IPS-18c (cell line): ENCODE results near the gene MTOR.
"Not testable (repeated sequence)": the region's sequence is repeated elsewhere in the genome, so short reads cannot be mapped to it uniquely, and the experiment has no call there.

Experiments used
- H3K4me3 ChIP-seq: 2 replicates; pipeline ENCODE4 v1.7.0; 2013; ENCODE audit warnings: low read depth, mild to moderate bottlenecking, low read length, moderate library complexity; ENCODE audit not compliant: insufficient read depth
- H3K9me3 ChIP-seq: one replicate; pipeline ENCODE4 v1.6.1; 2013; ENCODE audit warnings: mild to moderate bottlenecking, low read length, moderate library complexity; ENCODE audit not compliant: control insufficient read depth, insufficient read depth

The MTOR gene

DNA sequence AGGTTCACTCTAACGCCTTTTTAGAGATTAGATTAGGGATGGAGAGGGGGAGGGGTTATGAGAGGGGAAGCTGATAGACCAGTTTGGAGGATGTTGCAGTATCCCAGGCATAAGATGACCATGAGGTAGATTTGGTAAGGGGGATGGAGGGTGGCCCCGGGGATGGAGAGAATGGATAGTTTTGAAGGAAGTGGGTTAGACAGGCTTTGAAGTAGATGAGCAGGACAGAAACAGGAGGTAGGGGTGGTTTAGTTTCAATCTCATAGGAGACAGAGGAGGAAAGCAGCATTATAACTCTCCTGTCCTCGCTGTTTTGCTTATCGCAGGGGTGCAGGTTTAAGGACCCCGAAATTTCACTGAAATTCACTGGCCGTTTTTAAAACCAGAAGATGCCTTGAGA is 22.4 kb upstream of the MTOR start:
- Histone ChIP-seq H3K4me3 (no peak overlapping the region), H3K9me3 (no peaks in the 10 kb centered on the region)

- H3K9me3 ChIP-seq = no peaks in the 10 kb centered on the region
Measured at GRCh38 chr1:11283151-11283550, 20.8 kb upstream of the MTOR start.

DNA sequence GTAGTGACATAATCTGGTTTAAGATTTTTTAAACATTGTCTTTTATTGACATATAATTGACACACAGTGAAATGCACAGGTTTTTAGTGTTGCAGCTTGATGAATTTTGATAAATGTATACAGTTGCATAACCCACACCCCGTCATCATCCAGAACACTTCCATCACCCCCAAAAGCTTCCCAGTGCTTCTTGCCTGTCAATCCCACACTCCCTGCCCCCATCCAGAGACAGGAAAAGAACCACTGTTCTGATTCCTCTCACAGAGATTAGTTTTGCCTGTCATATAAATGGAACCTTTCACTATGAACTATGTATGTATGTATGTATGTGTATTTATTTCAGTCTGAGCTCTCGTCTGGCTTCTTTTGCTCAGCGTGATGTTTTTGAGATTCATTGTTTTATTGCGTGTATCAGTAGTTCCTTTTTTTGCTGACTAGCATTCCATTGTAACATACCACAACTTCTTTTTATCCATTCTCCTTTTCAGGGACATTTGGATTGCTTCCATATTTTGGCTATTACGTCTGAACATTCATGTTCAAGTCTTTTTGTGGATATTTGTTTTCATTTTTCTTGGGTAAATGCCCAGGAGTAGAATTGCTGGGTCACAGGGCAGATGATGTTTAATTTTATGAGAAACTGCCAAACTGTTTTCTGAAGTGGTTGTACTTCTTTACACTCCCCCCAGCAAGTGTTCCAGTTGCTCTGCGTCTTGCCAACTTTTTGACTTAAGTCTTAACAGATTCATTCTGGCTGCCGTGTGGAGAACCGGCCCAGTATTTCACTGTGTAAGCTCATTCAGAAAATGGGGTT is 19.4 kb upstream of the MTOR start:
- Histone ChIP-seq H3K9me3 (no peaks in the 10 kb centered on the region), H3K4me3 (no peak overlapping the region)

More at GRCh38 chr1:11283151-11283550, 20.8 kb upstream of the MTOR start:
- no peak overlapping the region for H3K4me3 ChIP-seq

GRCh38 chr1:11280719-11281376 is 18.5 kb upstream of the MTOR start:
- H3K4me3 ChIP-seq = no peak overlapping the region
- H3K9me3 ChIP-seq = no peaks in the 10 kb centered on the region

- H3K4me3 ChIP-seq = no peak overlapping the region
- no peaks in the 10 kb centered on the region for H3K9me3 ChIP-seq
Measured at GRCh38 chr1:11279630-11280029, 17.3 kb upstream of the MTOR start.

DNA sequence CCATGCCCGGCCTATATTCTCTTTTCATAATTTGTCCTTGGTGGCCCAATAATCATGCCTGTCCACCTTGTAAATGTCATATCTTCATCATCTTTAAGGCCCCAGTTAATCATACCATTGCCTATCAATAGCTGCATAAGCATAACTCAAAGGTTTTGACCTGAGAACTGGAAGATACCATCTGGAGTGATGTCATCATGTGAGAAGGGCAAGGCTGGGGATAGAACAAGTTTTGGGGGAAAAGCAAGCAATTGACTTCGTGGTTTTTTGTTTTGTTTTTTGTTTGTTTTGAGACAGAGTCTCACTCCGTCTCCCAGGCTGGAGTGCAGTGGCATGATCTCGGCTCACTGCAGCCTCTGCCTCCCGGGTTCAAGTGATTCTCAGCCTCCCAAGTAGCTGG is 16.8 kb upstream of the MTOR start:
- H3K9me3 ChIP-seq = no peaks in the 10 kb centered on the region
- H3K4me3 ChIP-seq = no peak overlapping the region

GRCh38 chr1:11273595-11274234 is 11.4 kb upstream of the MTOR start:
- H3K9me3 ChIP-seq = no peaks in the 10 kb centered on the region
- peak overlapping the region; percentile 98 for H3K4me3 ChIP-seq

GRCh38 chr1:11272832-11273594 is 10.7 kb upstream of the MTOR start, which contains the start of gene UBIAD1:
TSS of gene UBIAD1 (plus strand) at chr1:11273198. CDS start at chr1:11273532, 334 bp downstream.
- Histone ChIP-seq H3K4me3 (peak within 1 kb of the TSS; percentile 98), H3K9me3 (no peaks in the 10 kb centered on the region)

DNA sequence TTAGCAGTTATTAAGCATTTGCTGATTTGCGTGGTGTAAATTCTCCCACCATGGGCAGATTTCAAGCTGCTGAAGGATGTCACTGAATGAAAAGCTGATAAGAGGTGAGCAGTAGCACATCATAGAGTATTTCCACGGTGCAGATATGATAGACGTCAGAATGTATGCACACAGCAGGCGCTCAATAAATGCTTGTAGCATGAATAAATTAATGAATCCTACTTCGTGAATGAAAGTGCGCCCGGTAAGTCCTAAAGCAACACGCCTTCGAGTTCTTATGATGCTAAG is 10.1 kb upstream of the MTOR start:
- Histone ChIP-seq H3K9me3 (no peaks in the 10 kb centered on the region), H3K4me3 (no peak overlapping the region)

DNA sequence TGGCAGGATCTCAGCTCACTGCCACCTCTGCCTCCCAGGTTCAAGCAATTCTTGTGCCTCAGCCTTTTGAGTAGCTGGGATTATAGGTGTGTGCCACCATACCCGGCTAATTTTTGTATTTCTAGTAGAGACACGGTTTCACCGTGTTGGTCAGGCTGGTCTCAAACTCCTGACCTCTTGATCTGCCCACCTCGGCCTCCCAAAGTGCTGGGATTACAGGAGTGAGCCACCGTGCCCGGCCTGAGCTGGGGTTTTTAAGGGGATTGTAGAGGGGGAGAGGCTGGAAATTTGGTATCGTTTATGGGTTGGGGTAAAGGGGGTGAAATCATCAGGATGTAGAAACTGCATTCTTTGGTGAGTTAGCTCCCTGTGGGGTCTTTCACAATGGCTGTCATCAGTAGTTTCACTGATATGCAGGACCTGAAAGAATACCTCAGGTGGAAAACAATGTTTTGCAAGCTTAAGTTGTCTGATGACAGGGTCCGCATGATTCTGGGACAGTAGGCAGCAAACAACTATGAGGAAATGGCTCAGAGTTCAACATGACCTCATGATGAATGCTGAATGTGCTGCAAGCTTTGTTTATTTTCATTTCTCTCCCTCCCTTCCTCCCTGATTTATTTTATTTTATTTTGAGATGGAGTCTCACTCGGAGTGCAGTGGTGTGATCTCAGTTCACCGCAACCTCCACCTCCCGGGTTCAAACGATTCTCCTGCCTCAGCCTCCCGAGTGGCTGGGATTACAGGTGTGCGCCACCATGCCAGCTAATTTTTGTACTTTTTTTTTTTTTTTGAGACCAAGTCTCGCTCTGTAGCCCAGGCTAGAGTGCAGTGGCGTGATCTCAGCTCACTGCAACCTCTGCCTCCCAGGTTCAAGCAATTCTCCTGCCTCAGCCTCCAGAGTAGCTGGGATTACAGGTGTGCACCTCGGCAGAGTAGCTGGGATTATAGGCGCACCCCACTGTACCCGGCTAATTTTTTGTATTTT is 5.3 kb upstream of the MTOR start:
- H3K4me3 ChIP-seq, H3K9me3 ChIP-seq: not testable (repeated sequence)

DNA sequence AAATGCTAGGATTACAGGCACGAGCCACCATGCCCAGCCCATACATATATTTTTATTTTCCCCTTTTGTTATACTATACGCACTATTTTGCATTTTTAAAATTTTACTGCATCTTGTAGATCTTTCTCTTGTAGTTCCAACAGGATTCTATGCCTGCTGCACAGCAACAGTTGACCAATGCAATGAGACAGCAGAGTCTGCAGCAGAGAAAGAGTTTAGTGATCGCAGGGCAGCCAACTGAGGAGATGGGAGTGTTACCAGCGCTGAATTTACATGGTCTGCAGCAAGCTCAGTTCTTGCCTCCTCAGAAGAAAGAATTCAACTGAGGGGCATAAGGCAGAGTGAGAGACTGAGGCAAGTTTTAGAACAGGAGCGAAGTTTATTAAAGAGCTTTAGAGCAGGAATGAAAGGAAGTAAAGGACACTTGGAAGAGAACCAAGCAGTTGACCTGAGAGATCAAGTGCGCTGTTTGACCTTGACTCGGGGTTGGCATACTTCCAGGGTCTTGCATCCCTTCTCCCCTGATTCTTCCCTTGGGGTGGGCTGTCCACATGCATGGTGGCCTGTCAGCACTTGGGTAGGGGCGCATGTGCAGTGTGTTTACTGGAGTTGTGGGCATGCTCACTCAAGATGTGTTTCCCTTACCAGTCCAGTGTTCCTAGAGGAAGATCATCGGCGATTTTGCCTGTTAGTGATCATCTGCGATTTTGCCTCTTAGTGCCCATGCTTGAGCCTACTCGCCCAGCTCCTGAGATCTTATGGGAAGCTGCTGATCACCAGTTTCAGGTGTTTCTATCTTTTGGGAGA is 4.1 kb upstream of the MTOR start:
- Histone ChIP-seq H3K4me3 (no peak overlapping the region), H3K9me3 (no peaks in the 10 kb centered on the region)

DNA sequence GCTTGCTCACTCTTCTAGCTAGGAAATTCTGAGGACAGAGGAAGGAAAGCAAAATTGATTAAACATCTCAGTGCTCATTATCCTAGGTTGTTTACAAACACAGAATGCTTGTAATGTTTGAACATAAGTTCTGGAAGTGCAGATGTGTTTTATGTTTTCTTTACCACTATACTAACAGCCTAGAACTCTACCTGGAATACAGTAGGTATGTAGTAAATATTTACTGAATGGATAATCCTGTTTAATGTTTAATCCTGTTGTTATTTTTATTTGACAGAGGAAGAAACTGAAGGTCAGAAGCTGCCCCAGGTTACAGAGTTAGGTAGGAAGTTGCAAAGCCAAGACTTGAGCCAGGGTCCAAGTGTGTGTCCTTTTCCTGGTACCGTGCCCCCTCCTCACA is 6.1 kb downstream of the MTOR start:
- Histone ChIP-seq H3K9me3 (no peaks in the 10 kb centered on the region), H3K4me3 (no peak overlapping the region)

GRCh38 chr1:11253226-11253625 is 9.1 kb downstream of the MTOR start:
- Histone ChIP-seq H3K9me3 (no peaks in the 10 kb centered on the region), H3K4me3 (no peak overlapping the region)

GRCh38 chr1:11252538-11252937 is 9.8 kb downstream of the MTOR start:
- H3K4me3 ChIP-seq = no peak overlapping the region
- H3K9me3 ChIP-seq = no peaks in the 10 kb centered on the region

- H3K9me3 ChIP-seq = no peaks in the 10 kb centered on the region
- H3K4me3 ChIP-seq = no peak overlapping the region
Measured at GRCh38 chr1:11248169-11248568, 14.2 kb downstream of the MTOR start.
